Adrenal gland (tissue), 5 donors: ENCODE data around the gene GYG2.
"Not testable (repeated sequence)": the region's sequence is repeated elsewhere in the genome, so short reads cannot be mapped to it uniquely, and the experiment has no call there.

ENCODE experiments used
- CTCF ChIP-seq, 6 experiments: fragments of 450-650 bp in 4 of 6; fragments of 200-600 bp in 2 of 6; sonication (generic) in 1 of 6; IDR thresholded peaks; 1 replicate in 5 of 6; 2 replicates in 1 of 6; pipeline versions ENCODE4 v1.5.1 to v1.8.0; 2016 to 2021; ENCODE audit warnings: antibody characterized with exemption in 6 of 6, mild to moderate bottlenecking in 2 of 6, moderate library complexity in 1 of 6
- POLR2A ChIP-seq, 2 donors: fragments of 450-650 bp; IDR thresholded peaks; one replicate each; pipeline ENCODE4 v1.6.1; 2017; ENCODE audit warnings: antibody characterized with exemption in 2 of 2, mild to moderate bottlenecking in 2 of 2, moderate library complexity in 1 of 2
- donor health status: DM: no; HTN: no; CAD: no.

GRCh38 chrX:2780472-2781225 lies 48.1 kb upstream of the GYG2 start:
- TF ChIP-seq POLR2A, CTCF (IDR thresholded peaks at IDR 0.05): not testable (repeated sequence)
